IMR-90 (cell line): ENCODE data around the gene TWSG1. TPM values are rescaled to one million over a fixed set of nuclear protein-coding genes. Genes with fewer than 3 reads are reported as not detected.

Experiments
- ATAC-seq: fragments of 200-7000 bp; cut with Tn5 transposase; 2 replicates; pipeline ENCODE4 v1.9.1; 2020; ENCODE audit warnings: low read depth, mild to moderate bottlenecking, moderate library complexity
- BruUV-seq: library from RNA; stranded (reverse); fragments of 400-500 nt; replicated peaks from 2 replicates; lab custom pipeline; 2021; lab: Mats Ljungman, UMichigan
- CTCF ChIA-PET: fragments of 300-600 bp; formaldehyde crosslinking; extraction: SDS; loops from one replicate; lab custom pipeline; 2021; ENCODE audit warnings: antibody characterized with exemption; lab: Yijun Ruan, JAX
- POLR2A ChIA-PET: fragments of 300-600 bp; sonication (Branson Sonifier 250); formaldehyde crosslinking; loops from one replicate; lab custom pipeline; 2022; ENCODE audit warnings: antibody characterized with exemption; ENCODE audit not compliant: unreplicated experiment; lab: Charles Lee
- DNase-seq: peaks from one replicate; pipeline ENCODE4 v3.0.0; 2013
- H2AFZ ChIP-seq: replicated peaks from 2 replicates; pipeline ENCODE3; 2013; ENCODE audit warnings: low read length, mild to moderate bottlenecking; ENCODE audit not compliant: poor library complexity
- H2AK5ac ChIP-seq: 2 replicates; pipeline ENCODE4 v1.6.1; 2013; ENCODE audit warnings: low read depth, low read length, inconsistent platforms
- H2AK9ac ChIP-seq: replicated peaks from 2 replicates; pipeline ENCODE3; 2013; ENCODE audit warnings: mild to moderate bottlenecking, low read depth, low read length, moderate library complexity; ENCODE audit not compliant: poor library complexity
- H2BK120ac ChIP-seq: 2 replicates; pipeline ENCODE4 v1.6.1; 2013; ENCODE audit warnings: low read depth, low read length, inconsistent platforms
- H2BK15ac ChIP-seq: 3 replicates; pipeline ENCODE4 v1.6.1; 2013; ENCODE audit warnings: low read depth, low read length, inconsistent platforms
- H2BK20ac ChIP-seq: 2 replicates; pipeline ENCODE4 v1.6.1; 2013; ENCODE audit warnings: low read depth, mild to moderate bottlenecking, inconsistent platforms, low read length, moderate library complexity
- H2BK5ac ChIP-seq: 2 replicates; pipeline ENCODE4 v1.6.1; 2013; ENCODE audit warnings: mild to moderate bottlenecking, low read depth, low read length, inconsistent platforms; ENCODE audit not compliant: poor library complexity, severe bottlenecking
- H3K14ac ChIP-seq: replicated peaks from 2 replicates; pipeline ENCODE4 v1.6.1; 2013; ENCODE audit warnings: low read depth, low read length, inconsistent platforms
- H3K18ac ChIP-seq: 2 replicates; pipeline ENCODE4 v1.6.1; 2013; ENCODE audit warnings: low read depth, low read length, control low read depth
- H3K23ac ChIP-seq: 2 replicates; pipeline ENCODE4 v1.6.1; 2013; ENCODE audit warnings: low read depth, low read length, inconsistent platforms
- H3K27ac ChIP-seq: 2 replicates; pipeline ENCODE4 v1.5.1; 2013; ENCODE audit warnings: mild to moderate bottlenecking, control low read depth, low read length; ENCODE audit not compliant: insufficient read depth
- H3K27me3 ChIP-seq: 2 replicates; pipeline ENCODE4 v1.6.1; 2013; ENCODE audit warnings: low read length; ENCODE audit not compliant: control insufficient read depth, insufficient read depth
- H3K36me3 ChIP-seq: 2 replicates; pipeline ENCODE4 v1.6.1; 2013; ENCODE audit warnings: low read length, mixed read lengths; ENCODE audit not compliant: control insufficient read depth, insufficient read depth
- H3K4ac ChIP-seq: 2 replicates; pipeline ENCODE4 v1.6.1; 2013; ENCODE audit warnings: low read depth, low read length, inconsistent platforms
- H3K4me1 ChIP-seq: 2 replicates; pipeline ENCODE4 v1.6.1; 2013; ENCODE audit warnings: low read length, mixed read lengths; ENCODE audit not compliant: control insufficient read depth, insufficient read depth
- H3K4me2 ChIP-seq: 2 replicates; pipeline ENCODE4 v1.6.1; 2013; ENCODE audit warnings: low read depth, mild to moderate bottlenecking, control low read depth, low read length, moderate library complexity
- H3K4me3 ChIP-seq: 2 replicates; pipeline ENCODE4 v1.5.1; 2013; ENCODE audit warnings: low read depth, mild to moderate bottlenecking, control low read depth, low read length, moderate library complexity; ENCODE audit not compliant: insufficient read depth
- H3K56ac ChIP-seq: 2 replicates; pipeline ENCODE4 v1.6.1; 2013; ENCODE audit warnings: low read length, inconsistent platforms; ENCODE audit not compliant: insufficient read depth; ENCODE audit errors: extremely low read depth
- H3K79me1 ChIP-seq, 2 experiments: 2 replicates each; pipeline ENCODE4 v1.6.1; 2013; ENCODE audit warnings: low read length in 2 of 2, inconsistent platforms in 1 of 2, low read depth in 1 of 2
- H3K9ac ChIP-seq: 2 replicates; pipeline ENCODE4 v1.6.1; 2013; ENCODE audit warnings: low read depth, low read length, control low read depth
- H3K9me1 ChIP-seq: 2 replicates; pipeline ENCODE4 v1.6.1; 2013; ENCODE audit warnings: low read length, inconsistent platforms; ENCODE audit not compliant: insufficient read depth
- H3K9me3 ChIP-seq: 2 replicates; pipeline ENCODE4 v1.6.1; 2013; ENCODE audit warnings: low read length; ENCODE audit not compliant: control insufficient read depth, insufficient read depth
- H4K20me1 ChIP-seq: 2 replicates; pipeline ENCODE4 v1.6.1; 2013; ENCODE audit warnings: low read length, inconsistent platforms; ENCODE audit not compliant: insufficient read depth
- H4K5ac ChIP-seq: 2 replicates; pipeline ENCODE4 v1.6.1; 2013; ENCODE audit warnings: mild to moderate bottlenecking, low read depth, low read length, control low read depth
- H4K8ac ChIP-seq, 2 experiments: 2 replicates each; pipeline ENCODE4 v1.6.1; 2013; ENCODE audit warnings: low read depth in 2 of 2, low read length in 2 of 2, control low read depth in 1 of 2, inconsistent platforms in 1 of 2
- H4K91ac ChIP-seq: 2 replicates; pipeline ENCODE4 v1.6.1; 2013; ENCODE audit warnings: low read depth, low read length, inconsistent platforms; ENCODE audit not compliant: insufficient read depth
- BHLHE40 ChIP-seq: fragments of 150-350 bp; IDR thresholded peaks from 2 replicates; pipeline ENCODE4 v1.6.1; 2016; ENCODE audit warnings: mild to moderate bottlenecking, low read depth, low read length
- CEBPB ChIP-seq: IDR thresholded peaks from 2 replicates; pipeline ENCODE4 v1.6.1; 2012; ENCODE audit warnings: low read depth, low read length, improper control_type of control experiment
- CHD1 ChIP-seq: IDR thresholded peaks from 2 replicates; pipeline ENCODE4 v1.6.1; 2012; ENCODE audit warnings: low read depth, low read length, improper control_type of control experiment
- CTCF ChIP-seq: conservative IDR thresholded peaks from 2 replicates; pipeline ENCODE4 v1.5.1; 2012; ENCODE audit warnings: mild to moderate bottlenecking, low read depth, low read length, improper control_type of control experiment
- ELK1 ChIP-seq: fragments of 150-350 bp; IDR thresholded peaks from 2 replicates; pipeline ENCODE4 v1.6.1; 2016; ENCODE audit warnings: low read depth, mild to moderate bottlenecking, low read length, moderate library complexity, borderline replicate concordance
- FOS ChIP-seq: fragments of 150-350 bp; IDR thresholded peaks from 2 replicates; pipeline ENCODE4 v1.6.1; 2016; ENCODE audit warnings: low read depth, low read length
- MAFK ChIP-seq: IDR thresholded peaks from 2 replicates; pipeline ENCODE4 v1.6.1; 2012; ENCODE audit warnings: low read depth, low read length, improper control_type of control experiment
- MAZ ChIP-seq: IDR thresholded peaks from 2 replicates; pipeline ENCODE4 v1.6.1; 2012; ENCODE audit warnings: low read depth, mild to moderate bottlenecking, low read length, improper control_type of control experiment, moderate library complexity, borderline replicate concordance
- MXI1 ChIP-seq: IDR thresholded peaks from 2 replicates; pipeline ENCODE4 v1.6.1; 2012; ENCODE audit warnings: low read depth, mild to moderate bottlenecking, low read length, moderate library complexity, borderline replicate concordance
- NFE2L2 ChIP-seq: fragments of 150-350 bp; IDR thresholded peaks from 2 replicates; pipeline ENCODE4 v1.6.1; 2016; ENCODE audit warnings: low read depth, mild to moderate bottlenecking, low read length
- POLR2A ChIP-seq: IDR thresholded peaks from 2 replicates; pipeline ENCODE4 v1.6.1; 2012; ENCODE audit warnings: mild to moderate bottlenecking, low read depth, low read length
- RAD21 ChIP-seq: IDR thresholded peaks from 2 replicates; pipeline ENCODE4 v1.6.1; 2012; ENCODE audit warnings: low read length, improper control_type of control experiment
- RCOR1 ChIP-seq: IDR thresholded peaks from 2 replicates; pipeline ENCODE4 v1.6.1; 2012; ENCODE audit warnings: mild to moderate bottlenecking, low read length, improper control_type of control experiment; ENCODE audit not compliant: insufficient replicate concordance
- RFX5 ChIP-seq: IDR thresholded peaks from 2 replicates; pipeline ENCODE4 v1.8.0; 2012; ENCODE audit warnings: low read depth, mild to moderate bottlenecking, low read length, moderate library complexity
- SMC3 ChIP-seq: fragments of 150-350 bp; IDR thresholded peaks from 2 replicates; pipeline ENCODE4 v1.6.1; 2016; ENCODE audit warnings: low read depth, mild to moderate bottlenecking, antibody characterized with exemption, low read length, moderate library complexity
- USF2 ChIP-seq: fragments of 150-350 bp; IDR thresholded peaks from 2 replicates; pipeline ENCODE4 v1.6.1; 2017; ENCODE audit warnings: mild to moderate bottlenecking, antibody characterized with exemption, low read length, low read depth
- WGBS, 2 experiments: methylation state at CpG; one replicate each; pipeline versions ENCODE4 v1.1.5 to v1.1.7; 2013; ENCODE audit warnings: missing lambda C conversion rate in 2 of 2; ENCODE audit not compliant: insufficient read length in 1 of 2; ENCODE audit errors: extremely low coverage in 2 of 2; 5-methylcytosine and 5-hydroxymethylcytosine counted together
- dilution Hi-C: fragments of 300-500 bp; cut with HindIII; formaldehyde crosslinking; loops from one replicate; pipeline ENCODE4 v1.14.3; 2018; ENCODE audit warnings: low sequenced_read_pairs; ENCODE audit not compliant: unreplicated experiment
- in situ Hi-C: fragments of 300-500 bp; cut with MboI; formaldehyde crosslinking; loops from 3 replicates; pipeline ENCODE4 v1.14.3; 2019; ENCODE audit warnings: low sequenced_read_pairs, inconsistent platforms, mixed read lengths
- intact Hi-C: fragments of 100-400 bp; cut with micrococcal nuclease; formaldehyde crosslinking; loops from 2 replicates; pipeline ENCODE4 v1.10.0; 2022
- polyA plus RNA-seq, 3 experiments: library from polyadenylated mRNA; depleted of rRNA; stranded (reverse); fragments of >200 nt; gene quantifications; 2 replicates each; pipeline ENCODE4 v1.2.3, GENCODE V29; 2012; ENCODE audit warnings: low replicate concordance in 1 of 3
- total RNA-seq: library from RNA; depleted of rRNA; stranded (reverse); fragments of >200 nt; gene quantifications from 2 replicates; pipeline ENCODE4 v1.2.3, GENCODE V29; 2012

TWSG1 gene
- total and polyA plus RNA-seq, 2 of the 4 experiments (the other 2 are of a cell fraction) = 80.4 to 115 TPM

GRCh38 chr18:9329471-9329870 lies 5.1 kb upstream of the TWSG1 start:
- dilution Hi-C loops (no loop called here), intact Hi-C loops (no loop called here), in situ Hi-C loops (no loop called here)
- TF ChIP-seq NFE2L2 (no peak), POLR2A (no peak), MAFK (no peak), RCOR1 (no peak), RFX5 (no peak), MAZ (no peak), SMC3 (no peak), RAD21 (no peak), FOS (no peak), MXI1 (no peak), CHD1 (no peak), USF2 (no peak), CTCF (no peak), BHLHE40 (no peak), CEBPB (no peak), ELK1 (no peak)
- ChIA-PET POLR2A (no interaction called here), CTCF (interaction anchor here (0.6 kb wide), 1 partner anchor 88 kb away, joined by 3 read pairs; no protein-coding TSS in a partner anchor)
- Histone ChIP-seq H3K23ac (no peak overlapping the region), H3K4me1 (peaks cover 4% of the 10 kb centered on the region), H3K9me3 (peaks cover 3% of the 10 kb centered on the region), H3K4me2 (no peak overlapping the region), H4K5ac (no peak overlapping the region), H3K4ac (no peak overlapping the region), H4K20me1 (no peaks in the 10 kb centered on the region), H2AK5ac (no peak overlapping the region), H3K9me1 (no peaks in the 10 kb centered on the region; the same call in 1 of the 2 replicates), H3K27ac (no peak overlapping the region), H3K27me3 (no peaks in the 10 kb centered on the region), H3K79me1 (peaks cover 3 to 29% of the 10 kb centered on the region in 2 experiments; a peak in 3 of 4 replicates), H3K36me3 (peaks cover 1% of the 10 kb centered on the region; the same call in 1 of the 2 replicates), H2BK5ac (no peak overlapping the region), H3K4me3 (no peak overlapping the region), H2BK20ac (no peak overlapping the region), H3K14ac (no peak overlapping the region), H2AFZ (no peak overlapping the region), H3K9ac (no peak overlapping the region), H2BK120ac (no peak overlapping the region), H3K56ac (no peak overlapping the region), H2BK15ac (no peak overlapping the region), H4K91ac (no peak overlapping the region), H3K18ac (no peak overlapping the region), H2AK9ac (no peak overlapping the region), H4K8ac (no peak overlapping the region)
- BruUV-seq = no TSS peak
- no CpG with 5 or more reads among the region's 1 CpG for WGBS, 2 experiments
- DNase-seq (no peak), ATAC-seq (no peak)
